Activated CD4-positive, CD25-positive, alpha-beta regulatory T cell treated with anti-CD3 and anti-CD28 coated beads, Interleukin-2, amount 50 U/mL, for 72 hours (primary cell): Measurements from ENCODE around the gene S100A3.
A peak's percentile ranks its signal among the peaks of the same experiment; 100 is the strongest.

Experiments used
- DNase-seq: peaks from one replicate; pipeline ENCODE4 v3.0.0; 2021

The S100A3 gene

GRCh38 chr1:153547560-153548551, 1.2 kb downstream of the S100A3 start:
- peak; percentile 28 for DNase-seq

- DNase-seq, result peak; percentile 14
Observed at GRCh38 chr1:153546796-153547559, 2.1 kb downstream of the S100A3 start.

GRCh38 chr1:153546371-153546770, 2.7 kb downstream of the S100A3 start:
- DNase-seq, result peak; percentile 22

GRCh38 chr1:153545067-153546055, 3.7 kb downstream of the S100A3 start, which contains the start of gene S100A4:
Gene S100A4, minus strand, starts transcription at chr1:153545806. Its CDS starts 1,012 bp downstream, at chr1:153544794.
- peak; percentile 89 for DNase-seq

- no peak for DNase-seq
Observed at GRCh38 chr1:153544453-153545066, 4.5 kb downstream of the S100A3 start.

GRCh38 chr1:153543736-153544135, 5.3 kb downstream of the S100A3 start:
- DNase-seq, result no peak

GRCh38 chr1:153542956-153543711, 5.9 kb downstream of the S100A3 start:
- no peak for DNase-seq

- no peak for DNase-seq
Observed at GRCh38 chr1:153541641-153542590, 7.1 kb downstream of the S100A3 start.

GRCh38 chr1:153540394-153541361, 8.4 kb downstream of the S100A3 start, which contains the start of gene S100A5:
Gene S100A5, minus strand, starts transcription at chr1:153540934. Its CDS starts 743 bp downstream, at chr1:153540191.
- no peak for DNase-seq

- no peak for DNase-seq
Observed at GRCh38 chr1:153539395-153540093, 9.5 kb downstream of the S100A3 start.

GRCh38 chr1:153538315-153538821, 10.7 kb downstream of the S100A3 start:
- no peak for DNase-seq

- DNase-seq, result no peak
Observed at GRCh38 chr1:153537376-153537730, 11.7 kb downstream of the S100A3 start.

- DNase-seq, result no peak
Observed at GRCh38 chr1:153536671-153537375, 12.2 kb downstream of the S100A3 start.

- DNase-seq, result peak; percentile 75
Observed at GRCh38 chr1:153536012-153536670, 12.9 kb downstream of the S100A3 start.

GRCh38 chr1:153535242-153536011, 13.6 kb downstream of the S100A3 start, which contains the start of gene S100A6:
Gene S100A6, minus strand, starts transcription at chr1:153535991. Its CDS starts 652 bp downstream, at chr1:153535339.
- DNase-seq, result peak; percentile 58

- DNase-seq, result no peak
Observed at GRCh38 chr1:153534925-153535241, 14.2 kb downstream of the S100A3 start.
